OCI-LY1 (cell line): ENCODE data around the gene STK39.

ENCODE experiments used
- H2AFZ ChIP-seq: fragments of 200-600 bp; sonication (generic), shearing (Covaris generic); 2 replicates; pipeline ENCODE4 v1.6.0; 2014; ENCODE audit warnings: antibody characterized with exemption, mild to moderate bottlenecking, low read length
- H3F3A ChIP-seq: fragments of 200-600 bp; sonication (generic), shearing (Covaris generic); 2 replicates; pipeline ENCODE4 v1.6.0; 2014; ENCODE audit warnings: mild to moderate bottlenecking, antibody characterized with exemption, low read length, moderate library complexity; ENCODE audit not compliant: insufficient read depth
- H3K27ac ChIP-seq: fragments of 200-600 bp; sonication (generic); 2 replicates; pipeline ENCODE4 v1.5.1; 2014; ENCODE audit warnings: low read length, mixed run types, mild to moderate bottlenecking, low read depth; ENCODE audit not compliant: poor library complexity, severe bottlenecking
- H3K27me3 ChIP-seq: fragments of 200-600 bp; sonication (generic); 2 replicates; pipeline ENCODE4 v1.6.0; 2014; ENCODE audit warnings: antibody characterized with exemption, mild to moderate bottlenecking, low read length, moderate library complexity; ENCODE audit not compliant: insufficient read depth
- H3K36me3 ChIP-seq: fragments of 200-600 bp; sonication (generic); 2 replicates; pipeline ENCODE4 v1.6.1; 2014; ENCODE audit warnings: mild to moderate bottlenecking, antibody characterized with exemption, low read length, moderate library complexity, mixed read lengths; ENCODE audit not compliant: insufficient read depth
- H3K4me1 ChIP-seq: fragments of 200-600 bp; sonication (generic); 2 replicates; pipeline ENCODE4 v1.5.1; 2014; ENCODE audit warnings: mild to moderate bottlenecking, low read length, moderate library complexity; ENCODE audit not compliant: insufficient read depth, severe bottlenecking
- H3K4me2 ChIP-seq: fragments of 200-600 bp; sonication (generic), shearing (Covaris generic); 2 replicates; pipeline ENCODE4 v1.6.1; 2014; ENCODE audit warnings: low read length
- H3K4me3 ChIP-seq: fragments of 200-600 bp; sonication (generic); 2 replicates; pipeline ENCODE4 v1.5.1; 2014; ENCODE audit warnings: low read length, low read depth, mild to moderate bottlenecking, mixed read lengths; ENCODE audit not compliant: poor library complexity, severe bottlenecking
- H3K79me2 ChIP-seq: fragments of 200-600 bp; shearing (Covaris generic); 2 replicates; pipeline ENCODE4 v1.6.1; 2016; ENCODE audit warnings: mixed run types, low read length, mixed read lengths; ENCODE audit not compliant: insufficient read depth
- H3K9ac ChIP-seq: fragments of 200-600 bp; sonication (generic), shearing (Covaris generic); 2 replicates; pipeline ENCODE4 v1.6.1; 2014; ENCODE audit warnings: mild to moderate bottlenecking, low read length, mixed read lengths
- H3K9me2 ChIP-seq: fragments of 200-600 bp; sonication (generic), shearing (Covaris generic); 2 replicates; pipeline ENCODE4 v1.6.1; 2014; ENCODE audit warnings: low read depth, mild to moderate bottlenecking, low read length, mixed read lengths
- H3K9me3 ChIP-seq: fragments of 200-600 bp; shearing (Covaris generic); 2 replicates; pipeline ENCODE4 v1.6.1; 2014; ENCODE audit warnings: low read length, mixed read lengths
- H4K20me1 ChIP-seq: fragments of 200-600 bp; sonication (generic), shearing (Covaris generic); 2 replicates; pipeline ENCODE4 v1.6.0; 2016; ENCODE audit warnings: mild to moderate bottlenecking, low read length; ENCODE audit not compliant: insufficient read depth
- CTCF ChIP-seq: fragments of 200-600 bp; sonication (generic), shearing (Covaris generic); IDR thresholded peaks from 2 replicates; pipeline ENCODE4 v1.5.1; 2017; ENCODE audit warnings: mild to moderate bottlenecking, antibody characterized with exemption, low read length, moderate library complexity, mixed read lengths
- EZH2 ChIP-seq: fragments of 200-600 bp; sonication (generic), shearing (Covaris generic); IDR thresholded peaks from 2 replicates; pipeline ENCODE4 v1.8.0; 2017; ENCODE audit warnings: borderline replicate concordance, mixed run types, mild to moderate bottlenecking, antibody characterized with exemption, low read length, moderate library complexity, mixed read lengths

STK39 gene

GRCh38 chr2:168212866-168213265, 34.5 kb downstream of the STK39 start:
- Histone ChIP-seq H3K36me3 (peaks cover 4% of the 10 kb centered on the region; the same call in 1 of the 2 replicates), H4K20me1 (no peaks in the 10 kb centered on the region), H3F3A (no peaks in the 10 kb centered on the region), H3K27me3 (no peaks in the 10 kb centered on the region), H3K4me3 (no peak overlapping the region), H3K9ac (no peak overlapping the region), H3K9me2 (no peaks in the 10 kb centered on the region), H3K79me2 (no peaks in the 10 kb centered on the region), H2AFZ (no peak overlapping the region), H3K4me1 (peaks cover 24% of the 10 kb centered on the region), H3K27ac (no peak overlapping the region), H3K9me3 (no peaks in the 10 kb centered on the region), H3K4me2 (no peak overlapping the region)
- TF ChIP-seq CTCF (no peak), EZH2 (no peak)

- Histone ChIP-seq H3K79me2 (no peaks in the 10 kb centered on the region), H3K9ac (no peak overlapping the region), H3F3A (no peaks in the 10 kb centered on the region)
Observed at GRCh38 chr2:168212167-168212566, 35.2 kb downstream of the STK39 start.

GRCh38 chr2:168211664-168212163, 35.7 kb downstream of the STK39 start:
- peaks cover 24% of the 10 kb centered on the region for H3K4me1 ChIP-seq
- peak overlapping the region; percentile 14 for H3K27ac ChIP-seq
- H4K20me1 ChIP-seq, result no peaks in the 10 kb centered on the region
- H3K9ac ChIP-seq, result no peak overlapping the region
- TF ChIP-seq CTCF (no peak), EZH2 (no peak)
- H3K9me3 ChIP-seq, result no peaks in the 10 kb centered on the region
- no peak overlapping the region for H2AFZ ChIP-seq
- no peaks in the 10 kb centered on the region for H3K79me2 ChIP-seq
- H3K36me3 ChIP-seq, result no peaks in the 10 kb centered on the region; the same call in 1 of the 2 replicates
- H3K27me3 ChIP-seq, result no peaks in the 10 kb centered on the region
- H3F3A ChIP-seq, result no peaks in the 10 kb centered on the region
- H3K4me2 ChIP-seq, result peak overlapping the region; percentile 27; the same call in 1 of the 2 replicates
- H3K4me3 ChIP-seq, result no peak overlapping the region
- H3K9me2 ChIP-seq, result no peaks in the 10 kb centered on the region

More at GRCh38 chr2:168212167-168212566, 35.2 kb downstream of the STK39 start:
- Histone ChIP-seq H3K27ac (peak overlapping the region; percentile 14), H3K27me3 (no peaks in the 10 kb centered on the region), H4K20me1 (no peaks in the 10 kb centered on the region), H3K9me3 (no peaks in the 10 kb centered on the region), H3K4me1 (peaks cover 24% of the 10 kb centered on the region), H3K4me2 (peak overlapping the region; percentile 27; the same call in 1 of the 2 replicates), H2AFZ (no peak overlapping the region), H3K9me2 (no peaks in the 10 kb centered on the region), H3K4me3 (no peak overlapping the region), H3K36me3 (peaks cover 2% of the 10 kb centered on the region; the same call in 1 of the 2 replicates)
- TF ChIP-seq EZH2 (no peak), CTCF (no peak)
